Gastroesophageal sphincter (tissue), 3 donors: Measurements from ENCODE around the gene TAOK3.

Experiments
- EP300 ChIP-seq: sonication (generic); formaldehyde crosslinking; IDR thresholded peaks from one replicate; pipeline ENCODE4 v1.6.1; 2017; ENCODE audit warnings: antibody characterized with exemption, mild to moderate bottlenecking
- POLR2A ChIP-seq, 2 donors: fragments of 450-650 bp; IDR thresholded peaks; one replicate each; pipeline ENCODE4 v1.6.1; 2017; ENCODE audit warnings: antibody characterized with exemption in 2 of 2, mild to moderate bottlenecking in 2 of 2, moderate library complexity in 1 of 2
- TF ChIP-seq, protein P1 (sequence below), 4 experiments: fragments of 200-600 bp in 2 of 4; fragments of 450-650 bp in 2 of 4; sonication (generic) in 1 of 4; IDR thresholded peaks; one replicate each; pipeline ENCODE4 v1.5.1; 2017 to 2019; ENCODE audit warnings: antibody characterized with exemption in 4 of 4, mild to moderate bottlenecking in 2 of 4, moderate library complexity in 2 of 4

DNA sequence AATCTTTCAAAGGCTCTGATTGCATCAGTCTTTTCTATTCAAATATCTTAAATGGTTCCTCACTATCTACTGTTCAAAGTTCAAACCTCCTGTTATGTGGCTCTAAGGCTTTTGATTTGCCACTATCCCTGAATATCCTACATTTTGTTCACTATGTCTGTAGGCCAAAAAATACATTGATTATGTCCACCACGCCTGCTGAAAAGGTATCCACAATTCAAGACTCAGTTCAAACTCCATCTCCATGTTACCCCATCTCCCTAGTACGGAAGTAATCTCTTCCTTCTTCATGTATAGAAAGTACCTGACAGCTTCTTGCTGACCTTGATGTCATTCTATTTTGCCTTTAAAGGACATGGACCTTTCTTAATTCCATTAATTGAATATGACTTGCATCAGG, 24.8 kb downstream of the TAOK3 start:
- TF ChIP-seq, protein P1, sequence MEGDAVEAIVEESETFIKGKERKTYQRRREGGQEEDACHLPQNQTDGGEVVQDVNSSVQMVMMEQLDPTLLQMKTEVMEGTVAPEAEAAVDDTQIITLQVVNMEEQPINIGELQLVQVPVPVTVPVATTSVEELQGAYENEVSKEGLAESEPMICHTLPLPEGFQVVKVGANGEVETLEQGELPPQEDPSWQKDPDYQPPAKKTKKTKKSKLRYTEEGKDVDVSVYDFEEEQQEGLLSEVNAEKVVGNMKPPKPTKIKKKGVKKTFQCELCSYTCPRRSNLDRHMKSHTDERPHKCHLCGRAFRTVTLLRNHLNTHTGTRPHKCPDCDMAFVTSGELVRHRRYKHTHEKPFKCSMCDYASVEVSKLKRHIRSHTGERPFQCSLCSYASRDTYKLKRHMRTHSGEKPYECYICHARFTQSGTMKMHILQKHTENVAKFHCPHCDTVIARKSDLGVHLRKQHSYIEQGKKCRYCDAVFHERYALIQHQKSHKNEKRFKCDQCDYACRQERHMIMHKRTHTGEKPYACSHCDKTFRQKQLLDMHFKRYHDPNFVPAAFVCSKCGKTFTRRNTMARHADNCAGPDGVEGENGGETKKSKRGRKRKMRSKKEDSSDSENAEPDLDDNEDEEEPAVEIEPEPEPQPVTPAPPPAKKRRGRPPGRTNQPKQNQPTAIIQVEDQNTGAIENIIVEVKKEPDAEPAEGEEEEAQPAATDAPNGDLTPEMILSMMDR (IDR thresholded peaks at IDR 0.05) = no peak
- TF ChIP-seq EP300 (no peak), POLR2A (IDR thresholded peaks at IDR 0.05) (no peak)
